Stimulated activated CD4-positive, alpha-beta T cell treated with anti-CD3 and anti-CD28 coated beads, Interleukin-15, amount 100 ng/mL, for 48 hours (primary cell): ENCODE data around the gene HLF.

Experiments used
- DNase-seq, 2 donors: peaks; one replicate each; pipeline ENCODE4 v3.0.0-alpha.2; 2020; ENCODE audit warnings: low read depth in 2 of 2

The HLF gene

GRCh38 chr17:55274355-55275255 is 9.8 kb downstream of the HLF start:
- DNase-seq, result no peak

- no peak for DNase-seq
These were observed 11.4 kb downstream of the HLF start for GRCh38 chr17:55275894-55276804.

- no peak for DNase-seq
These were observed 13.6 kb downstream of the HLF start for GRCh38 chr17:55278173-55278961.

GRCh38 chr17:55279203-55279602 is 14.4 kb downstream of the HLF start:
- no peak for DNase-seq

- DNase-seq, result no peak
These were observed 15.0 kb downstream of the HLF start for GRCh38 chr17:55279788-55280187.

- DNase-seq, result no peak
These were observed 15.5 kb downstream of the HLF start for GRCh38 chr17:55280212-55280611.

DNA sequence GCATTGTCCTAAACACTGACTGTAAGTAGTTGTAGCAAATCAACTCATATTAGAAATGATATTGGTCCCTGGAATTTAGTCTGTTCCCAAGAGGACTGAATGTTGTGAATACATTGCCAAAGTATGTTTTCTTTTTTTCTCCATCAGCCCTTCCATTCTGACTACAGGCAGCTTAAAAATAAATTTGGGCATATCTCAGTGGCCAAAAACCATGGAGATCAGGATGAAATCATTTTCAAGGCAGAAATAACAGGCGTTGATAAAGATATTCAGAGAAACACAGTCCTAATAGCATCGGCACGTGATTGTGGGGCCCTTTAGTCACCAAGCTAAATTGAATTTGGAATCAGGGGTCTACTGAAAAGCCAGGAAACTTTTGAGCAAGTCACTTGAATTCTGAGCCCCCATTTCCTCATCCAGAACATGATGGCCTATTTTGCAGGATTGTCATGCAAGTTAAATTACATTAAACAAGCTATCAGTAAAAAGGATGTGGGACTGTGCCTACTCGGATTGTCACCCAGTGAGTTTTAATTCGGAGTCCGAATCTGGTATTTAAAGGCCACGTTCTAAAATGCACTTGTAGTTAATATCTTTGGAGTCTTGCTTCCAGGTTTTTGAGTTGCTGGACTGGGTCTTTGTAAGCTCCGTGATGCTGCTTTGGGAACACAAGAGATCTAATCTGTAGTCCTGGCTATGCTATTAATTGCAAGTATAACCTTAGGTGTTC is 17.1 kb downstream of the HLF start:
- no peak for DNase-seq

- no peak for DNase-seq
These were observed 17.6 kb downstream of the HLF start for GRCh38 chr17:55282379-55282702.

DNA sequence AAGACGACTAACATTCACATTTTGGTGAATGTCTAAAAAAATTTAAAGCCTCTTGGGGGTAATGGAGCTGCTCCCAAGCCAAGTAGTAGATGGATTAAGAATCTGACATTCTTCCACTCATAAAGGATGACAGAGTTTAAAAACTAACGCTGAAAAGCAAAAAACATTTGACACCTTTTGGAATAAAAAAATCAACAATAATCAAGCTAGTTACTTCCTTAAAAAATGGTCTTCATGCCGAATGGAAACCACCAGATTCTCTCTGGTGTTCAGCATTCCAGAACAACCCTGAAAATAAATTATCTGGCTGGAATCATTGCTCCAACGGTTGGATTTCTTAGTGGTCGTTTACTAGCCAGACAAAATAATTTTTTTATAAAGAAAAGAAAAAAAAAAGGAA is 18.0 kb downstream of the HLF start:
- DNase-seq, result no peak

DNA sequence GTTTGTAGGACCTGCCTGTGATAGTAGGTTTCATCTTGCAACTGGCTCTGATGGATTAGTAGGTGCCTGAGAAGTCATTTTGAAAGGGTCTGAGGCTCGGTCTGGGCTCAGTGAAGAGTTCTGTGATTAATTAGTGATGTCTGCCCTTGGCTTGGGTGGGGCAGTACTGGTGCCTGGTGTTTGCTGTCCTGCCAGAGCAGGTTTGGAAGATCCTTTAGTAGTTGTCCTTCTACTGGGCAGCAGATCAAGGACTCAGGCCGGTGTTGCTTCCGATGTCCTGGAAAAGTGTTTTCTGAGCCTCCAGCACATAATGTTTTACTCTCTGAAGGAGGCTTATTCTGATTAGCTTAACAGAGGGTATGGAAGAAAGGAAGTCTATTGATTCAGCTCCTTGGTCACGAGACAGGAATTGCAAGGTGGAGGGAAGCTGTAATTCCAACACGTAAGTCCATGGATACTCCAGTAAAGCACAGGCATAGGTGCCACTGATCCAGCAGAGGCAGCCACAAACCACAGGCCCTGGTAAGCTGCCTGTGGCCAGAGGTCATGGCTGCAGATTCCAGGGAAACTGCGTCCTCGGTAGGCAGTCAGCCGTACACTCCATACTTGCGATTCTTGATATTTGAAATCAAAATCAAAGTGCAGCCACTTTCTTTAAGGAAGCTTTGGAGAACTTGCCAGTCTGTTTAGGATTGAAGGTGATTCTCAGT is 18.7 kb downstream of the HLF start:
- no peak for DNase-seq

GRCh38 chr17:55284001-55284884 is 19.5 kb downstream of the HLF start:
- no peak for DNase-seq

- DNase-seq, result no peak
These were observed 20.2 kb downstream of the HLF start for GRCh38 chr17:55284944-55285339.

DNA sequence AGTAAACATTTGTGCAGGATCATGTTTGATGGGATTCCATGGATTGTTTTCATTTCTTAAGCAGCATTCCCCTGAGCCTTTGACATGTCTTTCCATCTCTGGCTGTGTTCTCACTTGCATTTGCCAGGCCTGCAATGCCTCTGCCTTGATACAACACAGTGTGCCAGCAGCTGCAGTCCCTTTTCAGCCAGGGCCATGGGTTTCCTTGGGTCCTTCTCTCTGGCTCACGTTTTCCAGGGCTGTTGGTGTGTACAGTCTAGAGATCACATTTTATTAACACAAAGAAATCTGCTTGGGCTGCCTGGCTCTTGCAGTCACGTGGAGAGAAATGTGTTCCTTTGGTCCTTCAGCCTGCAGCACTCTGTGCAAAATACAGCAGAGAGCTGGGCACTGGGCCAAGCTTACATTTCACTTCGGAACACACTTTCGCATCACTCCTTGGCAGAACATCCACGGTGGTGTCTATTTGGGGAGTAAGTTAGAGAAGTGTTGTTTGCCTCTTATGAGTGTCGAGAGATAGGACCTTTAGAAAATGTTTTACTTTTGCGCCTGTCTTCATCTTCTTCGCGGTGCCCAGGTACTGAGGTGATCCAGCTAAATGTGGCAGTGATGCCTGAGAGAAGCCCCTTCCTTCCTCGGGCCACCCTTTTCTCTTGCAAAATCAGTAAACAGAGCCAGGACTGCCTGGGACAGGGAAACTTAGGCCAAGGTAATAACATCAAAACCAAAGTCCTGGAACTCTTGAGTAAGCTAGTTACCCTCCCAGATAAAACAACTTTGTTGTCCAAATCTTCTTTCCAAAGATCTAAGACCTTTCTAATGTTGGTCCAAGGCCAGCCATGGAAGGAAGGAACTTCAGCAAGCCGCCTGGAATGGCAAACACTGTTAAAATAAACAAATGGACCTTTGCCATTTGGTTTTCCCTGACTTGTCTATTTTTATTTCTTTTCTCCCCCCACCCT is 20.9 kb downstream of the HLF start:
- no peak for DNase-seq

- DNase-seq, result no peak
These were observed 22.2 kb downstream of the HLF start for GRCh38 chr17:55286681-55287589.

- DNase-seq, result no peak
These were observed 23.8 kb downstream of the HLF start for GRCh38 chr17:55288356-55289105.

- DNase-seq, result no peak
These were observed 24.3 kb downstream of the HLF start for GRCh38 chr17:55289106-55289446.

DNA sequence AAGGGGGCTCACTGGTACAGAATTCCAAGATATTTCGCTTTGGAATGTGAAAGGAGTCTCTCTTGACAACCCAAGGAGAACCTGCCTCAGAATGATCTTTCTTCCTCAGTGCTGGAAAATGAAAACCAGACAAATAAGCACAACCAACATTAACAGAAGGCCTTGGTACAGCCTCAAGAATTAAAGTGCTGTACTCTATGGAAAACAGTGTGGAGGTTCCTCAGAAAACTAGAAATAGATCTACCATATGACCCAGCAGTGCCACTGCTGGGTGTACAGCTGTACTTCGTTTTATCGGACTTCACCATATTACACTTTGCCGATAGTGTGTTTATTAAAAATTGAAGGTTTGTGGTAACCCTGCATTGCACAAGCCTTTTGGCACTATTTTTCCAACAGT is 25.2 kb downstream of the HLF start:
- DNase-seq, result no peak
